Esophagus muscularis mucosa (tissue), 4 donors: ENCODE results near the gene SAV1.

Experiments used
- CTCF ChIP-seq, 3 experiments: fragments of 200-600 bp in 2 of 3; fragments of 450-650 bp in 1 of 3; sonication (generic) in 2 of 3; IDR thresholded peaks; one replicate each; pipeline ENCODE4 v1.5.1; 2017 to 2019; ENCODE audit warnings: antibody characterized with exemption in 3 of 3, mild to moderate bottlenecking in 2 of 3, moderate library complexity in 1 of 3
- EP300 ChIP-seq: sonication (generic); formaldehyde crosslinking; IDR thresholded peaks from one replicate; pipeline ENCODE4 v1.6.1; 2017; ENCODE audit warnings: antibody characterized with exemption
- POLR2A ChIP-seq: fragments of 450-650 bp; IDR thresholded peaks from one replicate; pipeline ENCODE4 v1.6.1; 2017; ENCODE audit warnings: antibody characterized with exemption, moderate library complexity, mild to moderate bottlenecking, low read depth
- POLR2AphosphoS5 ChIP-seq, 2 donors: sonication (generic); formaldehyde crosslinking; IDR thresholded peaks; one replicate each; pipeline ENCODE4 v1.6.1; 2017; ENCODE audit warnings: antibody characterized with exemption in 2 of 2

GRCh38 chr14:50658203-50658602 lies 9.9 kb downstream of the SAV1 start:
- no peak for TF ChIP-seq CTCF (IDR thresholded peaks at IDR 0.05)
- TF ChIP-seq POLR2AphosphoS5 (IDR thresholded peaks at IDR 0.05): no peak
- no peak for TF ChIP-seq POLR2A
- no peak for TF ChIP-seq EP300
